ENCODE data around the gene CNTN2.

The CNTN2 gene

GRCh38 chr1:205025239-205025638 is 17.8 kb upstream of the CNTN2 start:
- no peak for TF ChIP-seq CTCF (conservative IDR thresholded peaks at IDR 0.05)

GRCh38 chr1:205026181-205026580 is 16.8 kb upstream of the CNTN2 start:
- no peak for TF ChIP-seq CTCF (conservative IDR thresholded peaks at IDR 0.05)
- H3K27ac ChIP-seq, result no peak overlapping the region

More at GRCh38 chr1:205025239-205025638, 17.8 kb upstream of the CNTN2 start:
- H3K27ac ChIP-seq, result no peak overlapping the region

- no peak overlapping the region for H3K27ac ChIP-seq
- no peak for TF ChIP-seq CTCF (conservative IDR thresholded peaks at IDR 0.05)
These were observed 14.6 kb upstream of the CNTN2 start for GRCh38 chr1:205028390-205028789.

- no peak overlapping the region for H3K27ac ChIP-seq
- TF ChIP-seq CTCF (conservative IDR thresholded peaks at IDR 0.05), result no peak
These were observed 14.1 kb upstream of the CNTN2 start for GRCh38 chr1:205028924-205029323.

GRCh38 chr1:205030241-205030640 is 12.8 kb upstream of the CNTN2 start:
- no peak for TF ChIP-seq CTCF (conservative IDR thresholded peaks at IDR 0.05)
- no peak overlapping the region for H3K27ac ChIP-seq

- H3K27ac ChIP-seq, result no peak overlapping the region
- no peak for TF ChIP-seq CTCF (conservative IDR thresholded peaks at IDR 0.05)
These were observed 12.1 kb upstream of the CNTN2 start for GRCh38 chr1:205030896-205031295.

- TF ChIP-seq CTCF (conservative IDR thresholded peaks at IDR 0.05), result no peak
These were observed 10.5 kb upstream of the CNTN2 start for GRCh38 chr1:205032508-205032907.

GRCh38 chr1:205037539-205037938 is 5.5 kb upstream of the CNTN2 start:
- no peak overlapping the region for H3K27ac ChIP-seq
- no peak for TF ChIP-seq CTCF (conservative IDR thresholded peaks at IDR 0.05)

More at GRCh38 chr1:205032508-205032907, 10.5 kb upstream of the CNTN2 start:
- H3K27ac ChIP-seq, result no peak overlapping the region

All from VCaP (cell line).